K562 (cell line): ENCODE measurements around the gene RNF26. TPM values are rescaled to one million over a fixed set of nuclear protein-coding genes. Genes with fewer than 3 reads are reported as not detected.
A peak's percentile ranks its signal among the peaks of the same experiment; 100 is the strongest.

Source experiments
- ATAC-seq: fragments of 200-7000 bp; cut with Tn5 transposase; 3 replicates; pipeline ENCODE4 v1.9.1; 2020; ENCODE audit warnings: moderate library complexity
- BruUV-seq: library from RNA; stranded (reverse); fragments of 400-500 nt; replicated peaks from 2 replicates; lab custom pipeline; 2021; lab: Mats Ljungman, UMichigan
- CTCF ChIA-PET: fragments of 300-600 bp; formaldehyde crosslinking; extraction: SDS; loops from one replicate; lab custom pipeline; 2021; ENCODE audit warnings: low intra/inter-chr PET ratio; lab: Yijun Ruan, JAX
- POLR2A ChIA-PET: fragments of 300-600, 350-650 bp; sonication (Branson Sonifier 250); formaldehyde crosslinking; extraction: SDS; loops from one replicate; lab custom pipeline; 2021; ENCODE audit warnings: antibody characterized with exemption, inconsistent platforms; lab: Yijun Ruan, JAX
- DNase-seq, 4 experiments: peaks; one replicate each; pipeline versions ENCODE4 v3.0.0 to v3.0.0-alpha.2; 2011 to 2018; ENCODE audit warnings: low spot score in 3 of 4, mixed read lengths in 3 of 4; ENCODE audit errors: extremely low read depth in 1 of 4
- FAIRE-seq: peaks from 2 replicates; lab custom pipeline; 2011; peaks lifted over from hg19 to GRCh38; lab: Jason Lieb, UNC
- H2AFZ ChIP-seq: 2 replicates; pipeline ENCODE4 v1.6.0; 2011; ENCODE audit warnings: low read depth, low read length, control low read depth, inconsistent platforms
- H3K27ac ChIP-seq: fragments of 200-600 bp; 3 replicates; pipeline ENCODE4 v1.8.0; 2011; ENCODE audit warnings: low read depth, mild to moderate bottlenecking, control low read depth, inconsistent platforms, low read length, moderate library complexity, mixed read lengths; ENCODE audit errors: extremely low read depth
- H3K27me3 ChIP-seq, 2 experiments: fragments of 300-600 bp in 1 of 2; 2 replicates in 1 of 2; 3 replicates in 1 of 2; pipeline versions ENCODE4 v1.6.0 to v1.8.0; 2011; ENCODE audit warnings: inconsistent platforms in 2 of 2, low read length in 2 of 2, mild to moderate bottlenecking in 1 of 2, mixed read lengths in 1 of 2, moderate library complexity in 1 of 2; ENCODE audit not compliant: control insufficient read depth in 2 of 2, insufficient read depth in 2 of 2
- H3K36me3 ChIP-seq: fragments of 300-600 bp; 3 replicates; pipeline ENCODE4 v1.8.0; 2011; ENCODE audit warnings: mild to moderate bottlenecking, low read length, inconsistent platforms; ENCODE audit not compliant: control insufficient read depth, insufficient read depth
- H3K4me1 ChIP-seq, 2 experiments: fragments of 200-600 bp in 1 of 2; replicated peaks in 1 of 2; 2 replicates in 1 of 2; 3 replicates in 1 of 2; pipeline versions ENCODE4 v1.5.1 to v1.8.0; 2011; ENCODE audit warnings: inconsistent platforms in 2 of 2, low read length in 2 of 2, mild to moderate bottlenecking in 1 of 2, mixed read lengths in 1 of 2, moderate library complexity in 1 of 2; ENCODE audit not compliant: control insufficient read depth in 2 of 2, insufficient read depth in 2 of 2
- H3K4me2 ChIP-seq: 2 replicates; pipeline ENCODE4 v1.6.1; 2011; ENCODE audit warnings: low read length, control low read depth, inconsistent platforms, mixed read lengths; ENCODE audit not compliant: insufficient read depth
- H3K4me3 ChIP-seq: fragments of 200-600 bp; sonication (generic), shearing (Covaris generic); 2 replicates; pipeline ENCODE4 v1.5.1; 2016; ENCODE audit warnings: control low read depth, inconsistent platforms
- H3K79me2 ChIP-seq: fragments of 200-600 bp; 3 replicates; pipeline ENCODE4 v1.8.0; 2011; ENCODE audit warnings: low read length, inconsistent platforms; ENCODE audit not compliant: control insufficient read depth, insufficient read depth
- H3K9ac ChIP-seq, 2 experiments: 2 replicates each; pipeline versions ENCODE4 v1.6.0 to v1.6.1; 2011; ENCODE audit warnings: low read depth in 2 of 2, low read length in 2 of 2, control low read depth in 1 of 2, inconsistent platforms in 1 of 2, mild to moderate bottlenecking in 1 of 2, mixed read lengths in 1 of 2; ENCODE audit not compliant: insufficient read depth in 1 of 2
- H3K9me1 ChIP-seq: one replicate; pipeline ENCODE4 v1.6.0; 2011; ENCODE audit warnings: inconsistent platforms, mild to moderate bottlenecking, low read length, moderate library complexity; ENCODE audit not compliant: control insufficient read depth, insufficient read depth
- H3K9me3 ChIP-seq: replicated peaks from 2 replicates; pipeline ENCODE4 v1.5.1; 2011; ENCODE audit warnings: low read depth, low read length, inconsistent platforms; ENCODE audit not compliant: control insufficient read depth, insufficient read depth
- H4K20me1 ChIP-seq: replicated peaks from 2 replicates; pipeline ENCODE4 v1.6.1; 2011; ENCODE audit warnings: low read length, inconsistent platforms, mixed read lengths; ENCODE audit not compliant: control insufficient read depth, insufficient read depth
- BCL6 ChIP-seq: fragments of 250-450 bp; sonication (Bioruptor Pico); IDR thresholded peaks from 2 replicates; pipeline ENCODE4 v1.4.0; 2020
- CBFA2T2 ChIP-seq: fragments of 450-650 bp; conservative IDR thresholded peaks from 2 replicates; pipeline ENCODE4 v1.6.1; 2017; ENCODE audit warnings: mild to moderate bottlenecking
- HDGF ChIP-seq: fragments of 450-650 bp; IDR thresholded peaks from 2 replicates; pipeline ENCODE4 v1.6.1; 2016
- MTA1 ChIP-seq: fragments of 450-650 bp; IDR thresholded peaks from 2 replicates; pipeline ENCODE4 v1.6.1; 2017; ENCODE audit warnings: borderline replicate concordance
- NCOA1 ChIP-seq: fragments of 450-650 bp; IDR thresholded peaks from 2 replicates; pipeline ENCODE4 v1.6.1; 2016; ENCODE audit warnings: low read depth
- SNIP1 ChIP-seq: fragments of 450-650 bp; IDR thresholded peaks from 2 replicates; pipeline ENCODE4 v1.7.1; 2017; ENCODE audit warnings: low read depth, mild to moderate bottlenecking
- YY1 ChIP-seq, 3 experiments: IDR thresholded peaks; 2 replicates each; pipeline ENCODE4 v1.6.1; 2011; ENCODE audit warnings: low read length in 2 of 3, mild to moderate bottlenecking in 2 of 3, moderate library complexity in 2 of 3, borderline replicate concordance in 1 of 3, control low read depth in 1 of 3, low read depth in 1 of 3; ENCODE audit not compliant: insufficient read depth in 3 of 3, insufficient replicate concordance in 2 of 3, control insufficient read depth in 1 of 3, insufficient read length in 1 of 3; ENCODE audit errors: extremely low read depth in 1 of 3
- ZNF175 ChIP-seq: fragments of 200-800 bp; sonication (Bioruptor generic); IDR thresholded peaks from 2 replicates; pipeline ENCODE4 v1.6.1; 2016; ENCODE audit warnings: low read depth, mild to moderate bottlenecking, missing genetic modification characterization, missing compliant biosample characterization
- WGBS: fragments of 100-300 bp; shearing (Covaris generic); methylation state at CpG from one replicate; pipeline ENCODE4 v1.1.6; 2016; ENCODE audit warnings: low coverage, mixed read lengths; ENCODE audit not compliant: insufficient coverage; ENCODE audit errors: missing lambda C conversion rate; 5-methylcytosine and 5-hydroxymethylcytosine counted together
- in situ Hi-C: fragments of 300-500 bp; cut with MboI; formaldehyde crosslinking; loops from 4 replicates; pipeline ENCODE4 v1.15.0; 2018; ENCODE audit warnings: inconsistent platforms, mixed read lengths
- intact Hi-C: fragments of 100-400 bp; cut with micrococcal nuclease; formaldehyde crosslinking; loops from 2 replicates; pipeline ENCODE4 v1.14.2; 2022
- polyA plus RNA-seq, 8 experiments: library from polyadenylated mRNA; depleted of rRNA in 4 of 8; stranded (reverse) in 5 of 8; unstranded in 3 of 8; fragments of >200 nt; fragmentation: Nextera tagmentation in 2 of 8; fragmentation: Illumina TruSeq in 1 of 8; extraction: Ambion mirVana in 2 of 8; extraction: Trizol in 1 of 8; gene quantifications; 2 replicates each; pipeline versions ENCODE4 v1.2.1 to v1.2.3, GENCODE V29; 2011 to 2014; ENCODE audit warnings: inconsistent platforms in 1 of 8, missing spikeins in 1 of 8
- total RNA-seq, 7 experiments: library from RNA; depleted of rRNA in 6 of 7; stranded (reverse); fragments of >200 nt in 6 of 7; fragmentation: Illumina TruSeq in 2 of 7; extraction: Trizol in 2 of 7; gene quantifications; 2 replicates each; pipeline versions ENCODE4 v1.2.1 to v1.2.3, GENCODE V29; 2011 to 2021; ENCODE audit warnings: low replicate concordance in 1 of 7
- TF ChIP-seq, protein P1 (sequence below), 3 experiments: IDR thresholded peaks in 2 of 3; conservative IDR thresholded peaks in 1 of 3; 2 replicates each; pipeline ENCODE4 v1.5.1; 2011 to 2012; ENCODE audit warnings: low read length in 3 of 3, mild to moderate bottlenecking in 3 of 3, control low read depth in 2 of 3, improper control_type of control experiment in 1 of 3, inconsistent platforms in 1 of 3, low read depth in 1 of 3, mixed read lengths in 1 of 3, moderate library complexity in 1 of 3; ENCODE audit not compliant: insufficient read depth in 2 of 3
- TF ChIP-seq, protein P2 (sequence below), 2 experiments: fragments of 450-650 bp in 1 of 2; sonication (generic) in 1 of 2; formaldehyde crosslinking; conservative IDR thresholded peaks; 2 replicates each; pipeline versions ENCODE4 v1.4.0 to v1.8.1; 2020 to 2022; ENCODE audit warnings: mild to moderate bottlenecking in 1 of 2, missing genetic modification reagents in 1 of 2
- TF ChIP-seq, protein P3 (sequence below): sonication (generic); formaldehyde crosslinking; IDR thresholded peaks from 2 replicates; pipeline ENCODE4 v1.8.1; 2023; ENCODE audit warnings: mild to moderate bottlenecking, missing genetic modification reagents
- TF ChIP-seq, protein P4 (sequence below): sonication (generic); formaldehyde crosslinking; IDR thresholded peaks from 2 replicates; pipeline ENCODE4 v1.8.0; 2022; ENCODE audit warnings: mild to moderate bottlenecking, missing genetic modification reagents, borderline replicate concordance

RNF26 gene
- total and polyA plus RNA-seq, 9 of the 15 experiments (the other 6 are each of a cell fraction or from before 2014, with no cell fraction given) = 5.3 to 53.6 (median 12.7) TPM

DNA sequence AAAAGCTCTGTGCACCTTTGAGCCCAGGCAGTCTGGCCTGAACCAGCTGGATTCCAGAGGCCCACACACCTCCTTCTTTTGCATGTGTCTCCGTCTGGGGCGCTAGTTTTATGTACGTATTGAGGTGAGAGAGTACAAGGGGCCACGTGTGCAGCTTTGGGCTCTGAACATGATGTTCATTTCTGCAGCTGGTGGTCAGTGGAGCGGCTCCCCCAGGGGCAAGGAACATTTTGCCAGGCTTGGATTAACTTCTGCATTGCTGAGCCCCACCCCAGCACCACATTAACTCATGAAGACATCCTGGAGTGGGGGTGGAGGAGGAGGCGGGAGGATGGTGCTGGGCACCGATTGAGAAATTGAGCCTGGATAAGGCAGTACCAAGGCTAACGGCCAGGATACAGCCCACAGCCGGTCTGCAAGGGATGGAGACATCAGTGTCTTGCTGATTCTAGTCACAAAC, 33.4 kb downstream of the RNF26 start:
- POLR2A ChIA-PET = interaction anchor here (0.6 to 2.8 kb wide), 4 partner anchors 9 to 194 kb away, joined by 3 to 34 read pairs (median 3); partner anchors contain the start of gene USP2
- Histone ChIP-seq H3K9ac (peak overlapping the region in 1 of 2 experiments; percentile 70; a peak in 2 of 4 replicates), H4K20me1 (no peaks in the 10 kb centered on the region), H3K9me1 (peaks cover under 1% of the 10 kb centered on the region), H3K27ac (no peak overlapping the region; the same call in 2 of the 3 replicates), H3K27me3 (no peaks in the 10 kb centered on the region), H2AFZ (no peak overlapping the region), H3K36me3 (peaks cover 13% of the 10 kb centered on the region; the same call in 1 of the 3 replicates), H3K4me3 (no peak overlapping the region), H3K9me3 (no peaks in the 10 kb centered on the region), H3K4me2 (peak overlapping the region; percentile 68; the same call in 1 of the 2 replicates), H3K4me1 (peaks cover 61% of the 10 kb centered on the region in 2 experiments), H3K79me2 (peaks cover 12% of the 10 kb centered on the region; the same call in 2 of the 3 replicates)
- in situ Hi-C loops = no loop called here
- ATAC-seq = no peak
- intact Hi-C loops = no loop called here
- whole genome bisulfite sequencing = 62% methylated on average over 9 of the region's 9 CpGs
- no peak for DNase-seq
- BruUV-seq = no TSS peak
- no peak for FAIRE-seq
- TF ChIP-seq, protein P1, sequence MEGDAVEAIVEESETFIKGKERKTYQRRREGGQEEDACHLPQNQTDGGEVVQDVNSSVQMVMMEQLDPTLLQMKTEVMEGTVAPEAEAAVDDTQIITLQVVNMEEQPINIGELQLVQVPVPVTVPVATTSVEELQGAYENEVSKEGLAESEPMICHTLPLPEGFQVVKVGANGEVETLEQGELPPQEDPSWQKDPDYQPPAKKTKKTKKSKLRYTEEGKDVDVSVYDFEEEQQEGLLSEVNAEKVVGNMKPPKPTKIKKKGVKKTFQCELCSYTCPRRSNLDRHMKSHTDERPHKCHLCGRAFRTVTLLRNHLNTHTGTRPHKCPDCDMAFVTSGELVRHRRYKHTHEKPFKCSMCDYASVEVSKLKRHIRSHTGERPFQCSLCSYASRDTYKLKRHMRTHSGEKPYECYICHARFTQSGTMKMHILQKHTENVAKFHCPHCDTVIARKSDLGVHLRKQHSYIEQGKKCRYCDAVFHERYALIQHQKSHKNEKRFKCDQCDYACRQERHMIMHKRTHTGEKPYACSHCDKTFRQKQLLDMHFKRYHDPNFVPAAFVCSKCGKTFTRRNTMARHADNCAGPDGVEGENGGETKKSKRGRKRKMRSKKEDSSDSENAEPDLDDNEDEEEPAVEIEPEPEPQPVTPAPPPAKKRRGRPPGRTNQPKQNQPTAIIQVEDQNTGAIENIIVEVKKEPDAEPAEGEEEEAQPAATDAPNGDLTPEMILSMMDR (IDR thresholded peaks at IDR 0.05 in 2 of 3, conservative IDR thresholded peaks at IDR 0.05 in 1 of 3; ENCODE audit: insufficient read depth in 2 of 3, low read depth in 1 of 3, low read length in 3 of 3) = no peak
- no peak for TF ChIP-seq CBFA2T2
- TF ChIP-seq ZNF175 (CRISPR knock-in tag) = no peak
- TF ChIP-seq MTA1 = no peak
- no peak for TF ChIP-seq SNIP1
- no peak for TF ChIP-seq NCOA1
- TF ChIP-seq, protein P2, sequence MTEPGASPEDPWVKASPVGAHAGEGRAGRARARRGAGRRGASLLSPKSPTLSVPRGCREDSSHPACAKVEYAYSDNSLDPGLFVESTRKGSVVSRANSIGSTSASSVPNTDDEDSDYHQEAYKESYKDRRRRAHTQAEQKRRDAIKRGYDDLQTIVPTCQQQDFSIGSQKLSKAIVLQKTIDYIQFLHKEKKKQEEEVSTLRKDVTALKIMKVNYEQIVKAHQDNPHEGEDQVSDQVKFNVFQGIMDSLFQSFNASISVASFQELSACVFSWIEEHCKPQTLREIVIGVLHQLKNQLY (CRISPR knock-in tag; conservative IDR thresholded peaks at IDR 0.05) = no peak
- TF ChIP-seq YY1 (IDR thresholded peaks at IDR 0.05; ENCODE audit: borderline replicate concordance in 1 of 3, control insufficient read depth in 1 of 3, extremely low read depth in 1 of 3, insufficient read depth in 3 of 3, insufficient read length in 1 of 3, insufficient replicate concordance in 2 of 3, low read depth in 1 of 3, low read length in 2 of 3) = no peak
- no peak for TF ChIP-seq BCL6 (CRISPR knock-in tag)
- TF ChIP-seq, protein P3, sequence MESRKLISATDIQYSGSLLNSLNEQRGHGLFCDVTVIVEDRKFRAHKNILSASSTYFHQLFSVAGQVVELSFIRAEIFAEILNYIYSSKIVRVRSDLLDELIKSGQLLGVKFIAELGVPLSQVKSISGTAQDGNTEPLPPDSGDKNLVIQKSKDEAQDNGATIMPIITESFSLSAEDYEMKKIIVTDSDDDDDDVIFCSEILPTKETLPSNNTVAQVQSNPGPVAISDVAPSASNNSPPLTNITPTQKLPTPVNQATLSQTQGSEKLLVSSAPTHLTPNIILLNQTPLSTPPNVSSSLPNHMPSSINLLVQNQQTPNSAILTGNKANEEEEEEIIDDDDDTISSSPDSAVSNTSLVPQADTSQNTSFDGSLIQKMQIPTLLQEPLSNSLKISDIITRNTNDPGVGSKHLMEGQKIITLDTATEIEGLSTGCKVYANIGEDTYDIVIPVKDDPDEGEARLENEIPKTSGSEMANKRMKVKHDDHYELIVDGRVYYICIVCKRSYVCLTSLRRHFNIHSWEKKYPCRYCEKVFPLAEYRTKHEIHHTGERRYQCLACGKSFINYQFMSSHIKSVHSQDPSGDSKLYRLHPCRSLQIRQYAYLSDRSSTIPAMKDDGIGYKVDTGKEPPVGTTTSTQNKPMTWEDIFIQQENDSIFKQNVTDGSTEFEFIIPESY (CRISPR knock-in tag) = no peak
- TF ChIP-seq, protein P4, sequence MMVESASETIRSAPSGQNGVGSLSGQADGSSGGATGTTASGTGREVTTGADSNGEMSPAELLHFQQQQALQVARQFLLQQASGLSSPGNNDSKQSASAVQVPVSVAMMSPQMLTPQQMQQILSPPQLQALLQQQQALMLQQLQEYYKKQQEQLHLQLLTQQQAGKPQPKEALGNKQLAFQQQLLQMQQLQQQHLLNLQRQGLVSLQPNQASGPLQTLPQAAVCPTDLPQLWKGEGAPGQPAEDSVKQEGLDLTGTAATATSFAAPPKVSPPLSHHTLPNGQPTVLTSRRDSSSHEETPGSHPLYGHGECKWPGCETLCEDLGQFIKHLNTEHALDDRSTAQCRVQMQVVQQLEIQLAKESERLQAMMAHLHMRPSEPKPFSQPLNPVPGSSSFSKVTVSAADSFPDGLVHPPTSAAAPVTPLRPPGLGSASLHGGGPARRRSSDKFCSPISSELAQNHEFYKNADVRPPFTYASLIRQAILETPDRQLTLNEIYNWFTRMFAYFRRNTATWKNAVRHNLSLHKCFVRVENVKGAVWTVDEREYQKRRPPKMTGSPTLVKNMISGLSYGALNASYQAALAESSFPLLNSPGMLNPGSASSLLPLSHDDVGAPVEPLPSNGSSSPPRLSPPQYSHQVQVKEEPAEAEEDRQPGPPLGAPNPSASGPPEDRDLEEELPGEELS (CRISPR knock-in tag) = no peak
- no peak for TF ChIP-seq HDGF
- CTCF ChIA-PET = interaction anchor here (0.7 to 0.9 kb wide), 2 partner anchors 12 to 15 kb away, joined by 3 read pairs; no protein-coding TSS in a partner anchor
